NB4 (cell line): ENCODE measurements around the gene HMCES.

ENCODE experiments used
- DNase-seq: peaks from one replicate; pipeline ENCODE4 v3.0.0; 2010; ENCODE audit warnings: low read depth
- H3K4me3 ChIP-seq: one replicate; pipeline ENCODE4 v1.5.1; 2011; ENCODE audit warnings: mild to moderate bottlenecking, low read depth, low read length, moderate library complexity
- CTCF ChIP-seq: IDR thresholded peaks from one replicate; pipeline ENCODE4 v1.5.1; 2012; ENCODE audit warnings: low read depth, low read length
- MAX ChIP-seq: IDR thresholded peaks from 2 replicates; pipeline ENCODE4 v1.6.1; 2011; ENCODE audit warnings: low read depth, low read length
- MYC ChIP-seq: IDR thresholded peaks from 2 replicates; pipeline ENCODE4 v1.6.1; 2011; ENCODE audit warnings: low read depth, low read length
- POLR2A ChIP-seq: IDR thresholded peaks from 2 replicates; pipeline ENCODE4 v1.6.1; 2011; ENCODE audit warnings: mild to moderate bottlenecking; ENCODE audit not compliant: insufficient read length; ENCODE audit errors: extremely low read depth

Gene HMCES

DNA sequence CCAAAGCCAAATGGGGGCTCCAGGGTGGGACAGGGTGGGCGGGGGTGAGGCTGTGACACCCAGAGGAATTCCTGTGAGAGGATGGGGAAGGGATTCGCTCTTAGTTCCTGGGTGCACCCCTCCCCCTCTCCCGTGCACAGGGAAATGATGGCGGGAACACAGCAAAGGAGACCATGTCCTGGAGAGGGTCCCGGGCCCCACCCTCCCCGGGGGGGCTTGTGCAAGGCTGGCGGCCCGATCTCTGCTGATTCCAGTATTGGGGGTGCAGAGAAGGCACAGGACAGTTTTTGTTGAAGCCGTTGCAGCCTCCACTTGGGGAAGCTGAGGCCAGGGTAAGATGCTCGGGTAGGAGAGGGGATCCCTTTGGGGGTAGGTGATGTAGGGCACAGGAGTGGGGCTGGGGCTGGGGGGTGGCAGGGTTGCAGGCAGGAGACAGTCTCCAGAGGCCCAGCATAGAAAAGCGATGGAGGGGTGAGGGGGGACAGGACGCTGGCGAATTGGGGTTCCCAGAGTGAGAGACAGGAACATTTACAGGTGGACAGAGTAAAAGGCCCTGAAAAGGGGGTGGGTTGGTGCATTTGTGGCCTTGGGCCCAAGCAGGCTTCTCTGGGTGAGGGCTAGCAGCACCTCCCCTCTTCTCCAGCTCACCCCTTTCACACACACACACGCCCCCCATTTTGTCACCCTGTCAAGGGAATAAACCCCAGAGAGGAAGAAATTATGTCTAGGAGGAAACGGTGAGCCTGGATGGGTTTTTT is 38.5 kb downstream of the HMCES start:
- DNase-seq: no peak
- H3K4me3 ChIP-seq: no peak overlapping the region
- no peak for TF ChIP-seq MYC
- no peak for TF ChIP-seq CTCF
- no peak for TF ChIP-seq MAX

DNA sequence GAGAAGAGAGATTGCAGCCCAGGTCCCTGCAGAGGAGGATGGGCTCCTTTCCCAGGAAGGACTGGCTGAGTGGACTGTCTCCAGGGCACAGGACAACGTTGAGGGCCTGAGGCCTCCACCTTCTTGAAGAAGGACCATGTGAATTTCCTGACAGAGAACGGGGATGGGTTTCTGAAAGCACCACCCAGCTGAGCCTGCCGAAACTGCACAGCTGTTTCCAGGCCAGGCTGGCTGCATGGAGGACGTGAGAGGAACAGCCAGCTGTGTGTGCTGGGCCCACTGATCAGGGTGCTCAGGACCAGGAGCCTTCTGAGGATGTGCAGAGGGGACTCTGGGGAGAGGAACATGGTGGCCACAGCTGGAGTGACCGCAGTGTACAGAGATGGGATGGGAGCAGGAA is 39.2 kb downstream of the HMCES start:
- no peak overlapping the region for H3K4me3 ChIP-seq
- TF ChIP-seq POLR2A: no peak
- no peak for TF ChIP-seq CTCF
- no peak for TF ChIP-seq MYC
- TF ChIP-seq MAX: no peak
- peak; percentile 12 for DNase-seq

- no peak overlapping the region for H3K4me3 ChIP-seq
- no peak for DNase-seq
- TF ChIP-seq CTCF (no peak), MYC (no peak), MAX (no peak)
These were observed 40.3 kb downstream of the HMCES start for GRCh38 chr3:129318921-129319320.

- DNase-seq: no peak
These were observed 41.6 kb downstream of the HMCES start for GRCh38 chr3:129320261-129320660.

GRCh38 chr3:129320825-129321487 is 42.3 kb downstream of the HMCES start:
- no peak overlapping the region for H3K4me3 ChIP-seq
- DNase-seq: no peak
- TF ChIP-seq CTCF (no peak), MYC (no peak), POLR2A (no peak), MAX (no peak)

More at GRCh38 chr3:129320261-129320660, 41.6 kb downstream of the HMCES start:
- H3K4me3 ChIP-seq: no peak overlapping the region
- TF ChIP-seq MAX (no peak), POLR2A (no peak), CTCF (no peak), MYC (no peak)
